ENCODE measurements around the gene FTCD.

Gene FTCD

DNA sequence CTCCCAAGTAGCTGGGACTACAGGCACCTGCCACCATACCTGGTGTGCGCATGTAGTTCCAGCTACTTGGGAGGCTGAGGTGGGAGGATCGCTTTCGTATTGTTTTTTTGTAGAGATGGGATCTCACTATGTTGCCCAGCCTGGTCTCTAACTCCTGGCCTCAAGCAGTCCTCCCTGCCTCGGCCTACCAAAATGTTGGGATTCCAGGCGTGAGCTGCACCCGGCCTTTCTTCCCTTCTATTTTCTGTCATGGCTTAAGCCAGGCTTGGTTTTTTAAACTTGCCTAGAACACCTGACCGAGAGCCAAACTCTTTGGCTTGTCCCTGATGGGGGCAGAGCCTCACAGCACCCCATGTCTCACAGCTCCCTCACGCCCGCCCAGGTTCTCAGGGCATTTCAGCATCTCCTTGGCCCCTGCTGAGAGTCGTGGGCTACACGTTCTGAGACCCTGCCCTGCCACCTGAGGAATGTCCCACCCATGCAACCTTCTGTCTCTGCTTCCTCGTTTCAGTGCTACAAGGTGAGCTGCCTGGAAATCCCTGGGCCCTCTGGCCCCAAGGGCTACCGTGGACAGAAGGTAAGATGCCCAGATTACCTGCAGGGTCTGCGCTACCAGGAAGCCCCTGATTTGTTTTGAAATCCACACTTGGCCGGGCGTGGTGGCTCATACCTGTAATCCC, 41.7 kb downstream of the FTCD start:
- H3K9me2 ChIP-seq (replicated peaks; ENCODE audit: insufficient read depth, low read length), result no peaks in the 10 kb centered on the region
- H4K20me1 ChIP-seq (ENCODE audit: insufficient read depth, low read length), result no peaks in the 10 kb centered on the region
- H3K9ac ChIP-seq (ENCODE audit: low read length), result no peak overlapping the region
- H3K4me1 ChIP-seq (ENCODE audit: low read length), result no peaks in the 10 kb centered on the region
- TF ChIP-seq EZH2phosphoT487 (IDR thresholded peaks at IDR 0.05; ENCODE audit: low read length) (no peak), EZH2 (optimal IDR thresholded peaks at IDR 0.05; ENCODE audit: low read depth, low read length) (no peak)
- TF ChIP-seq, protein P1, sequence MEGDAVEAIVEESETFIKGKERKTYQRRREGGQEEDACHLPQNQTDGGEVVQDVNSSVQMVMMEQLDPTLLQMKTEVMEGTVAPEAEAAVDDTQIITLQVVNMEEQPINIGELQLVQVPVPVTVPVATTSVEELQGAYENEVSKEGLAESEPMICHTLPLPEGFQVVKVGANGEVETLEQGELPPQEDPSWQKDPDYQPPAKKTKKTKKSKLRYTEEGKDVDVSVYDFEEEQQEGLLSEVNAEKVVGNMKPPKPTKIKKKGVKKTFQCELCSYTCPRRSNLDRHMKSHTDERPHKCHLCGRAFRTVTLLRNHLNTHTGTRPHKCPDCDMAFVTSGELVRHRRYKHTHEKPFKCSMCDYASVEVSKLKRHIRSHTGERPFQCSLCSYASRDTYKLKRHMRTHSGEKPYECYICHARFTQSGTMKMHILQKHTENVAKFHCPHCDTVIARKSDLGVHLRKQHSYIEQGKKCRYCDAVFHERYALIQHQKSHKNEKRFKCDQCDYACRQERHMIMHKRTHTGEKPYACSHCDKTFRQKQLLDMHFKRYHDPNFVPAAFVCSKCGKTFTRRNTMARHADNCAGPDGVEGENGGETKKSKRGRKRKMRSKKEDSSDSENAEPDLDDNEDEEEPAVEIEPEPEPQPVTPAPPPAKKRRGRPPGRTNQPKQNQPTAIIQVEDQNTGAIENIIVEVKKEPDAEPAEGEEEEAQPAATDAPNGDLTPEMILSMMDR (IDR thresholded peaks at IDR 0.05; ENCODE audit: low read length), result no peak
- no peaks in the 10 kb centered on the region for H3F3A ChIP-seq (ENCODE audit: insufficient read depth, low read length)
- H3K9me3 ChIP-seq (replicated peaks; ENCODE audit: insufficient read depth, low read length), result no peaks in the 10 kb centered on the region
- H3K36me3 ChIP-seq (replicated peaks; ENCODE audit: insufficient read depth, low read length), result no peaks in the 10 kb centered on the region
- H3K4me3 ChIP-seq (ENCODE audit: low read length), result no peak overlapping the region
- no peaks in the 10 kb centered on the region for H3K79me2 ChIP-seq (ENCODE audit: low read length)
- DNase-seq, result no peak
- H3K27me3 ChIP-seq (replicated peaks; ENCODE audit: insufficient read depth, low read length), result peaks cover 95% of the 10 kb centered on the region
- H2AFZ ChIP-seq (ENCODE audit: low read length), result no peak overlapping the region
- H3K27ac ChIP-seq (ENCODE audit: low read length), result no peak overlapping the region
- no peak overlapping the region for H3K4me2 ChIP-seq (ENCODE audit: low read depth, low read length)

DNA sequence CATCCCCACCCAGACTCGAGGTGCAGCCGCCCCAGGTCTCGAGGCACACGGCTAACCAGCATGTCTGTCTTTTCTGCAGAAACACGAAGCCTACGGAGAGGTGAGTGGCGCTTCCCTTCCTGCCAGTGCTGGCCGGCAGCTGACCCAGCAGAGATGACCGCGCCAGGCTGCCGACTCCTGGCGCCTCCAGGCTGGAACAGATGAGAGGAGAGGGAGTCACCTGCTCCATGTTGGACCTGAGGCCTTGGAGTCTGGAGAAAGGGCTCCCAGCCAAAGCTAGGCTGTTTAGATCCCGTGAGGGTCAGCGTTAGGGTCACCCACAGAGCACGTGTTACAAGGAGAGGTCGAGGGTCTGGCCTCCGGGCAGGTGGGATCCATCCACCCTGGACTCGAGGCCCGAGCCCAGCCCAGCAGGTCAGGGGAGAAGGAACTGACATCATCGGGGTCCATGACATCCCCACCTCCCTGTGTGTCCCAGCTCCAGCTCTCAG, 42.6 kb downstream of the FTCD start:
- Histone ChIP-seq H3K36me3 (replicated peaks; ENCODE audit: insufficient read depth, low read length) (no peaks in the 10 kb centered on the region), H3K9me3 (replicated peaks; ENCODE audit: insufficient read depth, low read length) (no peaks in the 10 kb centered on the region), H3K4me3 (ENCODE audit: low read length) (no peak overlapping the region), H3K9me2 (replicated peaks; ENCODE audit: insufficient read depth, low read length) (no peaks in the 10 kb centered on the region), H3F3A (ENCODE audit: insufficient read depth, low read length) (no peaks in the 10 kb centered on the region), H3K27me3 (replicated peaks; ENCODE audit: insufficient read depth, low read length) (peaks cover 94% of the 10 kb centered on the region), H3K4me2 (ENCODE audit: low read depth, low read length) (no peak overlapping the region), H3K4me1 (ENCODE audit: low read length) (no peaks in the 10 kb centered on the region), H3K79me2 (ENCODE audit: low read length) (no peaks in the 10 kb centered on the region), H3K9ac (ENCODE audit: low read length) (no peak overlapping the region), H3K27ac (ENCODE audit: low read length) (no peak overlapping the region), H4K20me1 (ENCODE audit: insufficient read depth, low read length) (no peaks in the 10 kb centered on the region), H2AFZ (ENCODE audit: low read length) (no peak overlapping the region)
- DNase-seq, result no peak
- TF ChIP-seq, protein P1 (IDR thresholded peaks at IDR 0.05; ENCODE audit: low read length), result no peak
- no peak for TF ChIP-seq EZH2 (optimal IDR thresholded peaks at IDR 0.05; ENCODE audit: low read depth, low read length)
- no peak for TF ChIP-seq EZH2phosphoT487 (IDR thresholded peaks at IDR 0.05; ENCODE audit: low read length)

DNA sequence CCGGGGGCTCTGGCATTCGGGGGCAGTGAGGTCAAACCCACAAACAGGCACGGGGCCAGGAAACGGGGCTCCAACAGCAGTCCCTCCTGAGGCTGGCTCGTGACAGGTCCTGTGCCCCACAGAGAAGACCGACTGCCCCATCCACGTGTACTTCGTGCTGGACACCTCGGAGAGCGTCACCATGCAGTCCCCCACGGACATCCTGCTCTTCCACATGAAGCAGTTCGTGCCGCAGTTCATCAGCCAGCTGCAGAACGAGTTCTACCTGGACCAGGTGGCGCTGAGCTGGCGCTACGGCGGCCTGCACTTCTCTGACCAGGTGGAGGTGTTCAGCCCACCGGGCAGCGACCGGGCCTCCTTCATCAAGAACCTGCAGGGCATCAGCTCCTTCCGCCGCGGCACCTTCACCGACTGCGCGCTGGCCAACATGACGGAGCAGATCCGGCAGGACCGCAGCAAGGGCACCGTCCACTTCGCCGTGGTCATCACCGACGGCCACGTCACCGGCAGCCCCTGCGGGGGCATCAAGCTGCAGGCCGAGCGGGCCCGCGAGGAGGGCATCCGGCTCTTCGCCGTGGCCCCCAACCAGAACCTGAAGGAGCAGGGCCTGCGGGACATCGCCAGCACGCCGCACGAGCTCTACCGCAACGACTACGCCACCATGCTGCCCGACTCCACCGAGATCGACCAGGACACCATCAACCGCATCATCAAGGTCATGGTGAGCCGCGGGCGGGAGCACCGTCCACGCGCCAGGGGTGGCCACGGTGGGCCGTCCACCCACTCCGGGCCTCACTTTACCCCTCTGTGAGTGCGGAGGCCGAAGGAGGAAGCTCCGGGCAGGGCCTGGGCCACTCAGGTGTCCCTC, 43.3 kb downstream of the FTCD start:
- H4K20me1 ChIP-seq (ENCODE audit: insufficient read depth, low read length), result no peaks in the 10 kb centered on the region
- DNase-seq, result no peak
- no peak overlapping the region for H3K27ac ChIP-seq (ENCODE audit: low read length)
- no peak overlapping the region for H3K9ac ChIP-seq (ENCODE audit: low read length)
- H2AFZ ChIP-seq (ENCODE audit: low read length), result no peak overlapping the region
- no peaks in the 10 kb centered on the region for H3K79me2 ChIP-seq (ENCODE audit: low read length)
- no peaks in the 10 kb centered on the region for H3K36me3 ChIP-seq (replicated peaks; ENCODE audit: insufficient read depth, low read length)
- no peaks in the 10 kb centered on the region for H3K9me3 ChIP-seq (replicated peaks; ENCODE audit: insufficient read depth, low read length)
- H3K4me1 ChIP-seq (ENCODE audit: low read length), result no peaks in the 10 kb centered on the region
- H3F3A ChIP-seq (ENCODE audit: insufficient read depth, low read length), result no peaks in the 10 kb centered on the region
- H3K4me2 ChIP-seq (ENCODE audit: low read depth, low read length), result no peak overlapping the region
- peaks cover 94% of the 10 kb centered on the region for H3K27me3 ChIP-seq (replicated peaks; ENCODE audit: insufficient read depth, low read length)
- no peak overlapping the region for H3K4me3 ChIP-seq (ENCODE audit: low read length)
- H3K9me2 ChIP-seq (replicated peaks; ENCODE audit: insufficient read depth, low read length), result no peaks in the 10 kb centered on the region
- no peak for TF ChIP-seq EZH2phosphoT487 (IDR thresholded peaks at IDR 0.05; ENCODE audit: low read length)
- TF ChIP-seq, protein P1 (IDR thresholded peaks at IDR 0.05; ENCODE audit: low read length), result no peak
- no peak for TF ChIP-seq EZH2 (optimal IDR thresholded peaks at IDR 0.05; ENCODE audit: low read depth, low read length)

Data from MM.1S (cell line).